NCI-H526 (cell line): ENCODE data around the gene ATP6V0D1.

Experiments used
- DNase-seq, 2 experiments: peaks; one replicate each; lab custom pipeline; 2025; lab: John Stamatoyannopoulos, UW

ATP6V0D1 gene

GRCh38 chr16:67463059-67463458, 17.9 kb downstream of the ATP6V0D1 start:
- DNase-seq: no peak

- DNase-seq: no peak
Observed at GRCh38 chr16:67462279-67462655, 18.7 kb downstream of the ATP6V0D1 start.

- no peak for DNase-seq
Observed at GRCh38 chr16:67461600-67462278, 19.2 kb downstream of the ATP6V0D1 start.

GRCh38 chr16:67460961-67461360, 20.0 kb downstream of the ATP6V0D1 start:
- no peak for DNase-seq

- DNase-seq: no peak
Observed at GRCh38 chr16:67460168-67460567, 20.8 kb downstream of the ATP6V0D1 start.

- DNase-seq: no peak
Observed at GRCh38 chr16:67459861-67460150, 21.2 kb downstream of the ATP6V0D1 start.

- no peak for DNase-seq
Observed at GRCh38 chr16:67459066-67459860, 21.7 kb downstream of the ATP6V0D1 start.

- DNase-seq: no peak
Observed at GRCh38 chr16:67458121-67458641, 22.8 kb downstream of the ATP6V0D1 start.

GRCh38 chr16:67457611-67458010, 23.3 kb downstream of the ATP6V0D1 start:
- DNase-seq: no peak

GRCh38 chr16:67456391-67457081, 24.4 kb downstream of the ATP6V0D1 start:
- DNase-seq: no peak

GRCh38 chr16:67454852-67455251, 26.1 kb downstream of the ATP6V0D1 start:
- no peak for DNase-seq

GRCh38 chr16:67454104-67454503, 26.9 kb downstream of the ATP6V0D1 start:
- DNase-seq: no peak

GRCh38 chr16:67451704-67452435, 29.1 kb downstream of the ATP6V0D1 start:
- DNase-seq: no peak

- no peak for DNase-seq
Observed at GRCh38 chr16:67451061-67451703, 29.8 kb downstream of the ATP6V0D1 start.

- DNase-seq: no peak
Observed at GRCh38 chr16:67449739-67450138, 31.2 kb downstream of the ATP6V0D1 start.

GRCh38 chr16:67449336-67449735, 31.6 kb downstream of the ATP6V0D1 start:
- DNase-seq: no peak

GRCh38 chr16:67448580-67448979, 32.4 kb downstream of the ATP6V0D1 start:
- DNase-seq: no peak

- no peak for DNase-seq
Observed at GRCh38 chr16:67447508-67448076, 33.4 kb downstream of the ATP6V0D1 start.

- no peak for DNase-seq
Observed at GRCh38 chr16:67446968-67447507, 33.9 kb downstream of the ATP6V0D1 start.

- no peak for DNase-seq
Observed at GRCh38 chr16:67445913-67446907, 34.7 kb downstream of the ATP6V0D1 start.
